ENCODE data around the gene TTLL5. TPM values are rescaled to one million over a fixed set of nuclear protein-coding genes. Genes with fewer than 3 reads are reported as not detected.
A peak's percentile ranks its signal among the peaks of the same experiment; 100 is the strongest.

Gene TTLL5
- total RNA-seq, 2 experiments from 2014 or later: 19.8 to 26.4 TPM

- no peak overlapping the region for H3K27ac Mint-ChIP-seq
- ChIA-PET CTCF (interaction anchor here (1.0 kb wide), 1 partner anchor 15 kb away, joined by 3 read pairs; no protein-coding TSS in a partner anchor), POLR2A (no interaction called here)
- DNase-seq (peak in 1 of 14 experiments; percentile 27), ATAC-seq (ENCODE audit: poor library complexity) (peak; percentile 29)
- H3K27ac ChIP-seq (ENCODE audit: low read depth in 1 of 2, low read length in 2 of 2): no peak overlapping the region
- no peaks in the 10 kb centered on the region for H3K4me1 Mint-ChIP-seq (ENCODE audit: low read depth)
- no peak for TF ChIP-seq CTCF (IDR thresholded peaks at IDR 0.05)
- no peaks in the 10 kb centered on the region for H3K27me3 Mint-ChIP-seq
- no peaks in the 10 kb centered on the region for H3K9me3 Mint-ChIP-seq
- H3K9me3 ChIP-seq (ENCODE audit: control insufficient read depth in 1 of 2, insufficient read depth in 1 of 2, low read length in 2 of 2): no peaks in the 10 kb centered on the region
- peaks cover 9% of the 10 kb centered on the region for H3K36me3 ChIP-seq (ENCODE audit: insufficient read depth, low read length)
- H3K4me3 ChIP-seq (ENCODE audit: low read length): no peak overlapping the region
- H3K27me3 ChIP-seq (ENCODE audit: control insufficient read depth in 1 of 2, insufficient read depth in 2 of 2, low read length in 2 of 2): no peaks in the 10 kb centered on the region
- H3K4me3 Mint-ChIP-seq: no peak overlapping the region
- intact Hi-C loops (cut with DNase I, micrococcal nuclease): no loop called here
- no peaks in the 10 kb centered on the region for H3K4me1 ChIP-seq (ENCODE audit: insufficient read depth, low read length)
- peaks cover 31% of the 10 kb centered on the region for H3K36me3 Mint-ChIP-seq (ENCODE audit: low read depth)
These were observed 150.2 kb downstream of the TTLL5 start for GRCh38 chr14:75811136-75811829.

- ChIA-PET CTCF (no interaction called here), POLR2A (no interaction called here)
- Histone ChIP-seq H3K36me3 (ENCODE audit: insufficient read depth, low read length) (peaks cover 5% of the 10 kb centered on the region), H3K9me3 (ENCODE audit: control insufficient read depth in 1 of 2, insufficient read depth in 1 of 2, low read length in 2 of 2) (no peaks in the 10 kb centered on the region), H3K4me3 (ENCODE audit: low read length) (no peak overlapping the region), H3K27me3 (ENCODE audit: control insufficient read depth in 1 of 2, insufficient read depth in 2 of 2, low read length in 2 of 2) (no peaks in the 10 kb centered on the region), H3K4me1 (ENCODE audit: insufficient read depth, low read length) (no peaks in the 10 kb centered on the region), H3K27ac (ENCODE audit: low read depth in 1 of 2, low read length in 2 of 2) (no peak overlapping the region)
- Mint-ChIP-seq H3K9me3 (no peaks in the 10 kb centered on the region), H3K27ac (no peak overlapping the region), H3K36me3 (ENCODE audit: low read depth) (peaks cover 28% of the 10 kb centered on the region), H3K27me3 (no peaks in the 10 kb centered on the region), H3K4me1 (ENCODE audit: low read depth) (no peaks in the 10 kb centered on the region), H3K4me3 (no peak overlapping the region)
- ATAC-seq (ENCODE audit: poor library complexity) (no peak), DNase-seq (no peak)
- TF ChIP-seq CTCF (IDR thresholded peaks at IDR 0.05): no peak
- intact Hi-C loops (cut with DNase I, micrococcal nuclease): no loop called here
These were observed 150.9 kb downstream of the TTLL5 start for GRCh38 chr14:75811872-75812499.

DNA sequence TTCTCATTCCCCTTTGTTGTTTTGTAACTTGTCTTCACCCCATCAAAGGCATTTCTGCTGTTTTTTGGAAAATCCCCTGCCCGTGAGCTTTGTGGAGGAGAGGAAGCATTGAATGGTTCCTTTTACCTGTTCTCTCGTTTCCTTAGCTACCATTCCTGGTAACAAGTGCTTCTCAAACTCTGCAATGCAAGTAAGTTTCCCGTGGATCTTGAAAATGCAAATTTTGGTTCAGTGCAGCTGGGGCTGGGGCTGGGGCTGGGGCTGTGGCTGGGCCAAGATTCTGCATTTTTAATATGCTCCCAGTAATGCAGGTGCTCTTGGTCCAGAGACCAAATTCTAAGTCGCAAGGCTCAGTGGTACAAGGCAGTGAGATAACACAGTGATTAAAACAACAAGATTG, 151.6 kb downstream of the TTLL5 start:
- Mint-ChIP-seq H3K4me3 (no peak overlapping the region), H3K27ac (no peak overlapping the region), H3K9me3 (no peaks in the 10 kb centered on the region), H3K4me1 (ENCODE audit: low read depth) (no peaks in the 10 kb centered on the region), H3K36me3 (ENCODE audit: low read depth) (peaks cover 34% of the 10 kb centered on the region), H3K27me3 (no peaks in the 10 kb centered on the region)
- ATAC-seq (ENCODE audit: poor library complexity) (no peak), DNase-seq (no peak)
- H3K27me3 ChIP-seq (ENCODE audit: control insufficient read depth in 1 of 2, insufficient read depth in 2 of 2, low read length in 2 of 2): no peaks in the 10 kb centered on the region
- TF ChIP-seq CTCF (IDR thresholded peaks at IDR 0.05): no peak
- CTCF ChIA-PET: interaction anchor here (0.6 kb wide), 1 partner anchor 238 kb away, joined by 3 read pairs; no protein-coding TSS in a partner anchor
- H3K9me3 ChIP-seq (ENCODE audit: control insufficient read depth in 1 of 2, insufficient read depth in 1 of 2, low read length in 2 of 2): no peaks in the 10 kb centered on the region
- intact Hi-C loops (cut with DNase I, micrococcal nuclease): no loop called here
- H3K27ac ChIP-seq (ENCODE audit: low read depth in 1 of 2, low read length in 2 of 2): no peak overlapping the region
- POLR2A ChIA-PET: no interaction called here
- no peaks in the 10 kb centered on the region for H3K4me1 ChIP-seq (ENCODE audit: insufficient read depth, low read length)
- H3K4me3 ChIP-seq (ENCODE audit: low read length): no peak overlapping the region
- peaks cover 5% of the 10 kb centered on the region for H3K36me3 ChIP-seq (ENCODE audit: insufficient read depth, low read length)

Data from CD4-positive, alpha-beta T cell (primary cell).